ENCODE data around the gene EDN3. TPM values are rescaled to one million over a fixed set of nuclear protein-coding genes. Genes with fewer than 3 reads are reported as not detected.

Gene EDN3
- total and polyA plus RNA-seq, 9 of the 15 experiments (the other 6 are each of a cell fraction or from before 2014, with no cell fraction given) = not detected

- ChIA-PET POLR2A (no interaction called here), CTCF (ENCODE audit: low intra/inter-chr PET ratio) (no interaction called here)
- no peak overlapping the region for H3K4me2 ChIP-seq (ENCODE audit: insufficient read depth, low read length)
- DNase-seq (ENCODE audit: extremely low read depth in 1 of 4, low spot score in 3 of 4) = no peak
- no peak overlapping the region for H3K9ac ChIP-seq (ENCODE audit: insufficient read depth in 1 of 2, low read depth in 2 of 2, low read length in 2 of 2)
- no peak for FAIRE-seq
- H3K9me1 ChIP-seq (ENCODE audit: control insufficient read depth, insufficient read depth, low read length) = no peaks in the 10 kb centered on the region
- H3K27ac ChIP-seq (ENCODE audit: extremely low read depth, low read depth, low read length) = no peak overlapping the region
- no peaks in the 10 kb centered on the region for H3K79me2 ChIP-seq (ENCODE audit: control insufficient read depth, insufficient read depth, low read length)
- WGBS (ENCODE audit: insufficient coverage, low coverage, missing lambda C conversion rate) = 0% methylated on average over 5 of the region's 5 CpGs
- H3K4me3 ChIP-seq = no peak overlapping the region
- H3K27me3 ChIP-seq (ENCODE audit: control insufficient read depth in 2 of 2, insufficient read depth in 2 of 2, low read length in 2 of 2) = peaks cover 28 to 47% of the 10 kb centered on the region in 2 experiments
- H3K9me3 ChIP-seq (replicated peaks; ENCODE audit: control insufficient read depth, insufficient read depth, low read depth, low read length) = no peaks in the 10 kb centered on the region
- H3K4me1 ChIP-seq (replicated peaks in 1 of 2; ENCODE audit: control insufficient read depth in 2 of 2, insufficient read depth in 2 of 2, low read length in 2 of 2) = no peaks in the 10 kb centered on the region
- intact Hi-C loops (cut with micrococcal nuclease) (no loop called here), in situ Hi-C loops (cut with MboI) (no loop called here)
- H2AFZ ChIP-seq (ENCODE audit: low read depth, low read length) = no peak overlapping the region
- H4K20me1 ChIP-seq (replicated peaks; ENCODE audit: control insufficient read depth, insufficient read depth, low read length) = peaks cover 6% of the 10 kb centered on the region; the same call in 1 of the 2 replicates
- BruUV-seq (replicated peaks) = no TSS peak
- no peak for ATAC-seq
- no peaks in the 10 kb centered on the region for H3K36me3 ChIP-seq (ENCODE audit: control insufficient read depth, insufficient read depth, low read length)
- TF ChIP-seq BCLAF1 (IDR thresholded peaks at IDR 0.05; ENCODE audit: borderline replicate concordance in 1 of 2, control insufficient read depth in 1 of 2, low read depth in 2 of 2, low read length in 1 of 2) (no peak), FOXK1 (CRISPR knock-in tag; IDR thresholded peaks at IDR 0.05; ENCODE audit: borderline replicate concordance) (no peak), CCNT2 (IDR thresholded peaks at IDR 0.05; ENCODE audit: borderline replicate concordance, extremely low read depth, insufficient read length, low read depth, low read length) (no peak), CBX5 (IDR thresholded peaks at IDR 0.05; ENCODE audit: borderline replicate concordance, low read depth) (no peak), TCF7L2 (IDR thresholded peaks at IDR 0.05; ENCODE audit: low read depth, low read length) (no peak), MAX (CRISPR knock-in tag; IDR thresholded peaks at IDR 0.05) (no peak), KHSRP (IDR thresholded peaks at IDR 0.05) (no peak), PRDM10 (IDR thresholded peaks at IDR 0.05; ENCODE audit: partially characterized antibody) (no peak), BRD9 (IDR thresholded peaks at IDR 0.05; ENCODE audit: low read depth, partially characterized antibody) (no peak)
- TF ChIP-seq, protein P1, sequence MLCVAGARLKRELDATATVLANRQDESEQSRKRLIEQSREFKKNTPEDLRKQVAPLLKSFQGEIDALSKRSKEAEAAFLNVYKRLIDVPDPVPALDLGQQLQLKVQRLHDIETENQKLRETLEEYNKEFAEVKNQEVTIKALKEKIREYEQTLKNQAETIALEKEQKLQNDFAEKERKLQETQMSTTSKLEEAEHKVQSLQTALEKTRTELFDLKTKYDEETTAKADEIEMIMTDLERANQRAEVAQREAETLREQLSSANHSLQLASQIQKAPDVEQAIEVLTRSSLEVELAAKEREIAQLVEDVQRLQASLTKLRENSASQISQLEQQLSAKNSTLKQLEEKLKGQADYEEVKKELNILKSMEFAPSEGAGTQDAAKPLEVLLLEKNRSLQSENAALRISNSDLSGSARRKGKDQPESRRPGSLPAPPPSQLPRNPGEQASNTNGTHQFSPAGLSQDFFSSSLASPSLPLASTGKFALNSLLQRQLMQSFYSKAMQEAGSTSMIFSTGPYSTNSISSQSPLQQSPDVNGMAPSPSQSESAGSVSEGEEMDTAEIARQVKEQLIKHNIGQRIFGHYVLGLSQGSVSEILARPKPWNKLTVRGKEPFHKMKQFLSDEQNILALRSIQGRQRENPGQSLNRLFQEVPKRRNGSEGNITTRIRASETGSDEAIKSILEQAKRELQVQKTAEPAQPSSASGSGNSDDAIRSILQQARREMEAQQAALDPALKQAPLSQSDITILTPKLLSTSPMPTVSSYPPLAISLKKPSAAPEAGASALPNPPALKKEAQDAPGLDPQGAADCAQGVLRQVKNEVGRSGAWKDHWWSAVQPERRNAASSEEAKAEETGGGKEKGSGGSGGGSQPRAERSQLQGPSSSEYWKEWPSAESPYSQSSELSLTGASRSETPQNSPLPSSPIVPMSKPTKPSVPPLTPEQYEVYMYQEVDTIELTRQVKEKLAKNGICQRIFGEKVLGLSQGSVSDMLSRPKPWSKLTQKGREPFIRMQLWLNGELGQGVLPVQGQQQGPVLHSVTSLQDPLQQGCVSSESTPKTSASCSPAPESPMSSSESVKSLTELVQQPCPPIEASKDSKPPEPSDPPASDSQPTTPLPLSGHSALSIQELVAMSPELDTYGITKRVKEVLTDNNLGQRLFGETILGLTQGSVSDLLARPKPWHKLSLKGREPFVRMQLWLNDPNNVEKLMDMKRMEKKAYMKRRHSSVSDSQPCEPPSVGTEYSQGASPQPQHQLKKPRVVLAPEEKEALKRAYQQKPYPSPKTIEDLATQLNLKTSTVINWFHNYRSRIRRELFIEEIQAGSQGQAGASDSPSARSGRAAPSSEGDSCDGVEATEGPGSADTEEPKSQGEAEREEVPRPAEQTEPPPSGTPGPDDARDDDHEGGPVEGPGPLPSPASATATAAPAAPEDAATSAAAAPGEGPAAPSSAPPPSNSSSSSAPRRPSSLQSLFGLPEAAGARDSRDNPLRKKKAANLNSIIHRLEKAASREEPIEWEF (CRISPR knock-in tag; IDR thresholded peaks at IDR 0.05) = no peak
Measured at GRCh38 chr20:59323731-59324130, 23.3 kb downstream of the EDN3 start.

Data from K562 (cell line).